Choroid plexus epithelial cell (primary cell): ENCODE results near the gene GJC2.

Experiments
- DNase-seq: peaks from one replicate; pipeline ENCODE4 v3.0.0-alpha.2; 2010; ENCODE audit warnings: low read depth
- H3K4me3 ChIP-seq: 2 replicates; pipeline ENCODE4 v1.5.1; 2011; ENCODE audit warnings: low read depth, mild to moderate bottlenecking, control low read depth, low read length, moderate library complexity
- CTCF ChIP-seq: conservative IDR thresholded peaks from 2 replicates; pipeline ENCODE4 v1.5.1; 2011; ENCODE audit warnings: low read depth, mild to moderate bottlenecking, control low read depth, inconsistent platforms, low read length, moderate library complexity

Gene GJC2

GRCh38 chr1:228174482-228175315 lies 25.0 kb downstream of the GJC2 start:
- no peak overlapping the region for H3K4me3 ChIP-seq
- TF ChIP-seq CTCF, result no peak
- DNase-seq, result no peak

- TF ChIP-seq CTCF, result no peak
- H3K4me3 ChIP-seq, result no peak overlapping the region
- DNase-seq, result no peak
These were observed 25.7 kb downstream of the GJC2 start for GRCh38 chr1:228175316-228176023.

GRCh38 chr1:228176024-228176395 lies 26.3 kb downstream of the GJC2 start:
- H3K4me3 ChIP-seq, result no peak overlapping the region
- DNase-seq, result no peak
- TF ChIP-seq CTCF, result no peak

- no peak overlapping the region for H3K4me3 ChIP-seq
- TF ChIP-seq CTCF, result no peak
- no peak for DNase-seq
These were observed 26.9 kb downstream of the GJC2 start for GRCh38 chr1:228176461-228177182.

GRCh38 chr1:228177183-228177475 lies 27.4 kb downstream of the GJC2 start:
- DNase-seq, result no peak
- TF ChIP-seq CTCF, result no peak
- no peak overlapping the region for H3K4me3 ChIP-seq

GRCh38 chr1:228177721-228178710 lies 28.3 kb downstream of the GJC2 start:
- TF ChIP-seq CTCF, result no peak
- DNase-seq, result no peak
- H3K4me3 ChIP-seq, result no peak overlapping the region
